Pancreas (tissue), 10 donors: Measurements from ENCODE around the gene SLC37A4. TPM values are rescaled to one million over a fixed set of nuclear protein-coding genes. Genes with fewer than 3 reads are reported as not detected.
"Not testable (repeated sequence)": the region's sequence is repeated elsewhere in the genome, so short reads cannot be mapped to it uniquely, and the experiment has no call there.

ENCODE experiments used
- ATAC-seq, 4 donors: fragments of 200-7000 bp; cut with Tn5 transposase; one replicate each; pipeline versions ENCODE4 v1.8.0 to v1.9.1; 2020; ENCODE audit warnings: mild to moderate bottlenecking in 4 of 4, moderate library complexity in 4 of 4
- DNase-seq, 6 donors: peaks; one replicate each; pipeline ENCODE4 v3.0.0-alpha.2; 2020
- FAIRE-seq: peaks from 2 replicates; lab custom pipeline; 2012; peaks lifted over from hg19 to GRCh38; lab: Jason Lieb, UNC
- H3K27ac ChIP-seq, 4 donors: fragments of 200-600 bp; sonication (generic); 1 replicate in 3 of 4; 2 replicates in 1 of 4; pipeline versions ENCODE4 v1.5.0 to v1.8.0; 2020
- H3K27me3 ChIP-seq, 4 donors: fragments of 200-600 bp; one replicate each; pipeline ENCODE4 v1.8.0; 2021
- H3K36me3 ChIP-seq, 3 donors: fragments of 200-600 bp; sonication (generic) in 1 of 3; one replicate each; pipeline versions ENCODE4 v1.5.0 to v1.8.0; 2020 to 2021
- H3K4me1 ChIP-seq, 3 donors: fragments of 200-600 bp; one replicate each; pipeline ENCODE4 v1.8.0; 2021
- H3K4me3 ChIP-seq, 4 donors: fragments of 200-600 bp; sonication (generic) in 2 of 4; one replicate each; pipeline versions ENCODE4 v1.5.0 to v1.8.0; 2020 to 2021
- H3K9me3 ChIP-seq, 4 donors: fragments of 200-600 bp; one replicate each; pipeline ENCODE4 v1.8.0; 2021
- CTCF ChIP-seq, 4 donors: fragments of 200-600 bp; sonication (generic) in 3 of 4; IDR thresholded peaks; one replicate each; pipeline versions ENCODE4 v1.5.0 to v1.8.0; 2021; ENCODE audit warnings: antibody characterized with exemption in 4 of 4
- WGBS, 2 donors: extraction: QIAGEN DNeasy Blood & Tissue Kit; methylation state at CpG; one replicate each; pipeline ENCODE4 v1.1.7; 2013; 5-methylcytosine and 5-hydroxymethylcytosine counted together
- intact Hi-C, 3 donors: fragments of 100-400 bp; cut with DNase I; formaldehyde crosslinking; loops; one replicate each; pipeline versions ENCODE4 v1.11.1 to v1.14.2; 2022
- polyA plus RNA-seq, 2 donors: library from polyadenylated mRNA; stranded (reverse); fragments of 200-250 nt; gene quantifications; one replicate each; pipeline ENCODE4 v1.2.3, GENCODE V29; 2013
- total RNA-seq, 6 donors: library from RNA; stranded (reverse); fragmentation: NEBNext Ultra II Directional in 4 of 6; extraction: Animal tissue kit (Norgen Biotek cat#: 25700) in 4 of 6; gene quantifications; one replicate each; pipeline versions ENCODE4 v1.2.1 to v1.2.4, GENCODE V29; 2021 to 2023
- donor health status: healthy with polysubstance abuse.
- donor health status: DM: no; HTN: no; CAD: no; lungs with moderate emphysema.
- donor health status: DM: no; HTN: no; CAD: no.
- donor health status: control.
- donor health status: control.
- donor health status: Bipolar disorder and iron deficiency.
- donor health status: DM: yes; HTN: yes; CAD: no.
- donor health status: DM: no; HTN: no; CAD: no.
- donor health status: DM: no; HTN: no; CAD: no.
- donor health status: DM: yes; HTN: yes; CAD: no.

Gene SLC37A4
- total and polyA plus RNA-seq, 8 donors, result 27.1 to 163 (median 38.0) TPM

- H3K4me3 ChIP-seq, result no peak overlapping the region
- H3K4me1 ChIP-seq, result peaks cover 0 to under 1% (median 0%) of the 10 kb centered on the region in 3 donors
- no peak for TF ChIP-seq CTCF (IDR thresholded peaks at IDR 0.05)
- WGBS, 2 donors, result 64 to 78% methylated on average over 3 of the region's 3 CpGs
- ATAC-seq (no peak), DNase-seq (no peak), FAIRE-seq (no peak)
- H3K36me3 ChIP-seq, result no peaks in the 10 kb centered on the region
- no peaks in the 10 kb centered on the region for H3K9me3 ChIP-seq
- H3K27me3 ChIP-seq, result no peaks in the 10 kb centered on the region
- H3K27ac ChIP-seq, result no peak overlapping the region
- intact Hi-C loops, result no loop called here
Measured at GRCh38 chr11:119034813-119035212, 4.1 kb upstream of the SLC37A4 start.

DNA sequence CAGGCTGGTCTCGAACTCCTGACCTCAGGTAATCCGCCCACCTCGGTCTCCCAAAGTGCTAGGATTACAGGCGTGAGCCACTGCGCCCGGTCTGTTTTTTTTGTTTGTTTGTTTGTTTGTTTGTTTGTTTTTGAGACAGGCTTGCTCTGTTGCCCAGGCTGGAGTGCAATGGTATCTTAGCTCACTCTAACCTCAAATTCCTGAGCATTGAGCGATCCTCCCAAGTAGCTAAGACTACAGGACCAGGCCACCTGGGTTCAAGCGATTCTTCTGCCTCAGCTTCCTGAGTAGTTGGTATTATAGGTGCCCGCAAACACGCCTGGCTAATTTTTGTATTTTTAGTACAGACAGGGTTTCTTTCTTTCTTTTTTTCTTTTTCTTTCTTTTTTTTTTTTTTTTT, 2.7 kb upstream of the SLC37A4 start:
- H3K4me3 ChIP-seq, DNase-seq, FAIRE-seq, H3K27ac ChIP-seq, H3K36me3 ChIP-seq, ATAC-seq, H3K27me3 ChIP-seq, H3K9me3 ChIP-seq, intact Hi-C loops: not testable (repeated sequence)
- WGBS, 2 donors, result 81 to 89% methylated on average over 10 of the region's 10 CpGs
- peaks cover 4 to 14% (median 8%) of the 10 kb centered on the region in 3 donors for H3K4me1 ChIP-seq

- no peak overlapping the region for H3K27ac ChIP-seq
- H3K4me1 ChIP-seq, result peaks cover 4 to 26% (median 11%) of the 10 kb centered on the region in 3 donors
- ATAC-seq (no peak), DNase-seq (peak in 1 of 6 donors; percentile 6), FAIRE-seq (no peak)
- H3K36me3 ChIP-seq, result peaks cover 0 to 4% (median 0%) of the 10 kb centered on the region in 3 donors
- intact Hi-C loops, result no loop called here
- H3K4me3 ChIP-seq, result no peak overlapping the region
- 56 to 72% methylated on average over 8 to 9 of the region's 9 CpGs for WGBS, 2 donors
- no peaks in the 10 kb centered on the region for H3K27me3 ChIP-seq
- TF ChIP-seq CTCF (IDR thresholded peaks at IDR 0.05), result no peak
- H3K9me3 ChIP-seq, result no peaks in the 10 kb centered on the region
Measured at GRCh38 chr11:119031912-119032280, 1.2 kb upstream of the SLC37A4 start.

DNA sequence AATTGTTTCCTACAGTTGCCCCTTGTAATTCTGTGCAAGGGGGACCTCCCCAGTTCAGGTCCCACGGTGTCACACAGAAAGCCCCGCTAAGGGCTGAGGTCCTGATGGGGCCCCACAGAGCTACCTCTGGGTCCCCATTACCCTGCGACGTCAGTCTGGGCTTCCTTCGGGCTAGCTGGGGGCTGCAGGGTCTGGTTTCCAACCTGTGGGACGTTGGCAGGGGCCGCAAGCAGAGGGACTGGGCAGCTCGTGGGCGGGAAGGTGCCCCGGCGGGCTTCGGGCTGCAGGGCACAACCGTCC, 698 bp downstream of the SLC37A4 start:
- H3K4me1 ChIP-seq, result peaks cover 4 to 26% (median 11%) of the 10 kb centered on the region in 3 donors
- peak overlapping the region; percentile 40 to 76 (median 53) for H3K4me3 ChIP-seq
- ATAC-seq (no peak), FAIRE-seq (no peak), DNase-seq (peak in 1 of 6 donors; percentile 38)
- 1% methylated on average over 13 of the region's 13 CpGs for WGBS, 2 donors
- intact Hi-C loops, result no loop called here
- H3K36me3 ChIP-seq, result peaks cover 0 to 11% (median 6%) of the 10 kb centered on the region in 3 donors
- peak overlapping the region; percentile 77 to 87 (median 86) for H3K27ac ChIP-seq
- TF ChIP-seq CTCF (IDR thresholded peaks at IDR 0.05), result no peak
- H3K9me3 ChIP-seq, result no peaks in the 10 kb centered on the region
- H3K27me3 ChIP-seq, result no peaks in the 10 kb centered on the region

GRCh38 chr11:119029340-119030028, 1.2 kb downstream of the SLC37A4 start:
- intact Hi-C loops, result no loop called here
- DNase-seq (peak; percentile 68 to 84 (median 81)), FAIRE-seq (no peak), ATAC-seq (peak; percentile 51 to 72 (median 70))
- H3K27ac ChIP-seq, result peak overlapping the region; percentile 77 to 87 (median 86)
- H3K4me1 ChIP-seq, result peaks cover 4 to 26% (median 11%) of the 10 kb centered on the region in 3 donors
- peak overlapping the region; percentile 40 to 76 (median 53) for H3K4me3 ChIP-seq
- H3K27me3 ChIP-seq, result no peaks in the 10 kb centered on the region
- no peak for TF ChIP-seq CTCF (IDR thresholded peaks at IDR 0.05)
- peaks cover 0 to 12% (median 11%) of the 10 kb centered on the region in 3 donors for H3K36me3 ChIP-seq
- WGBS, 2 donors, result 10 to 12% methylated on average over 10 of the region's 10 CpGs
- H3K9me3 ChIP-seq, result no peaks in the 10 kb centered on the region
